SKM-1 (cell line): ENCODE results near the gene EVA1B.
A peak's percentile ranks its signal among the peaks of the same experiment; 100 is the strongest.

Source experiments
- DNase-seq: peaks from one replicate; lab custom pipeline; 2025; ENCODE audit not compliant: unreplicated experiment; lab: John Stamatoyannopoulos, UW

The EVA1B gene

DNA sequence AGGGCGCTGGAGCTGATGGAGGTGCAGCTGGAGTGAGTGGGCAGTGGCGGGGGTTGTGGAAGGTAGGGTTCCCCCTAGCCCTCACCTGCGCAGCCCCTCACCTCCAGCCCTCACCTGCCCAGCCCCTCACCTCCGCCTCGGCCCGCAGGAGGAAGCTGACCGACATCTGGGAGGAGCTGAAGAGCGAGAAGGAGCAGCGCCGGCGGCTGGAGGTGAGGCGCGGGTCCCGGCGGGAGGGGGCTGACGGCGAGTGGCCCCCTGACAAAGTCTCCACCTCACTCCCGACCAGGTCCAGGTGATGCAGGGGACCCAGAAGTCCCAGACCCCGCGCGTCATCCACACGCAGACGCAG, 2.7 kb downstream of the EVA1B start:
- DNase-seq, result no peak

DNA sequence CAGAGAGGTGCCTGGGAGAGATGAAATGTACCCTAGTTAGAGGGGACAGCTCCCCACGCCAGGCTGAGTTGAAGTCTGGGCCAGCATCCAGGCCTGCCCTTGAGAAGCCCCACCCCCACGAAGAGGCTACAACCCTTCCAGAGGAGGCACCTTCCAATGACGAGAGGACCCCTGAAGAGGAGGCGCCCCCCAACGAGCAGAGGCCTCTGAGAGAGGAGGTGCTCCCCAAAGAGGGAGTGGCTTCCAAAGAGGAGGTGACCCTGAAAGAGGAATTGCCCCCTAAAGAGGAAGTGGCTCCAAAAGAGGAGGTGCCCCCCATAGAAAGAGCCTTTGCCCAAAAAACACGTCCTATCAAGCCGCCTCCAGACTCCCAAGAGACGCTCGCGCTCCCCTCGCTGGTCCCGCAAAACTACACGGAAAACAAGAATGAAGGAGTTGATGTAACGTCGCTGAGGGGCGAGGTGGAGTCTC, 3.1 kb downstream of the EVA1B start:
- DNase-seq, result no peak

GRCh38 chr1:36309397-36309796, 14.0 kb downstream of the EVA1B start:
- DNase-seq, result no peak

DNA sequence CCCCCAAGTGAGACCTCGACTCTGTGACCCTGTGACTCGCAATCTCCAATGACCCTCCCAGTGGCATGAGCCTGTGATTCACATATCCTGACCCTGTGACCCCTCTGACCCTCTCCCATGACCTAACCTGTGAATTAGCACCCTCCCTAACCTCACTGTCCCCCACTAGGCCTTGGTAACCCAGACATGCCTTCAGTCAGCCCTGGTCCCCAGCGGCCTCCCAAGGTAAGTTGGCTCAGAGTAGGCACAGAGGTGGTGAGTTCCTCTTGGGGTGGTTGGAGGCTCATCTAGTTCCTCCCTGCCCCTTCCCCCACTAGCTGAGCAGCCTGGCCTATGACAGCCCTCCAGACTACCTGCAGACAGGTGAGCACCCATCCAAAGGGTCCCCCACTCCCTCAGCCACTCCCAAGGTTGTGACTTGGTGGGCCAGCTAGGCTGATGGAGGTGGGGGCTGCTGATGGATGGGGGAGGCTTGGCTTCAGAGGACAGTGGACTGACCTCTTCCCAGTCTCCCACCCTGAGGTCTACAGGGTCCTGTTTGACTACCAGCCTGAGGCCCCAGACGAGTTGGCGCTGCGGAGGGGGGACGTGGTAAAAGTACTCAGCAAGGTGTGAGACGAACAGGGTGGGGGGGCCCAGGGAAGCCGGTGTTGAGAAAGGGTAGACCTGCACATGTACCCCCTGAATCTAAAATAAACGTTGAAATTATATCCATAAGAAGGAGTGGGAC, 15.7 kb downstream of the EVA1B start:
- DNase-seq, result no peak

GRCh38 chr1:36306902-36307456, 16.5 kb downstream of the EVA1B start:
- no peak for DNase-seq

- DNase-seq, result no peak
Observed at GRCh38 chr1:36306210-36306901, 17.1 kb downstream of the EVA1B start, which contains the start of gene SH3D21. TSS of gene SH3D21 (plus strand) at chr1:36306368. CDS start at chr1:36306421, 53 bp downstream.

- no peak for DNase-seq
Observed at GRCh38 chr1:36305915-36306209, 17.6 kb downstream of the EVA1B start.

DNA sequence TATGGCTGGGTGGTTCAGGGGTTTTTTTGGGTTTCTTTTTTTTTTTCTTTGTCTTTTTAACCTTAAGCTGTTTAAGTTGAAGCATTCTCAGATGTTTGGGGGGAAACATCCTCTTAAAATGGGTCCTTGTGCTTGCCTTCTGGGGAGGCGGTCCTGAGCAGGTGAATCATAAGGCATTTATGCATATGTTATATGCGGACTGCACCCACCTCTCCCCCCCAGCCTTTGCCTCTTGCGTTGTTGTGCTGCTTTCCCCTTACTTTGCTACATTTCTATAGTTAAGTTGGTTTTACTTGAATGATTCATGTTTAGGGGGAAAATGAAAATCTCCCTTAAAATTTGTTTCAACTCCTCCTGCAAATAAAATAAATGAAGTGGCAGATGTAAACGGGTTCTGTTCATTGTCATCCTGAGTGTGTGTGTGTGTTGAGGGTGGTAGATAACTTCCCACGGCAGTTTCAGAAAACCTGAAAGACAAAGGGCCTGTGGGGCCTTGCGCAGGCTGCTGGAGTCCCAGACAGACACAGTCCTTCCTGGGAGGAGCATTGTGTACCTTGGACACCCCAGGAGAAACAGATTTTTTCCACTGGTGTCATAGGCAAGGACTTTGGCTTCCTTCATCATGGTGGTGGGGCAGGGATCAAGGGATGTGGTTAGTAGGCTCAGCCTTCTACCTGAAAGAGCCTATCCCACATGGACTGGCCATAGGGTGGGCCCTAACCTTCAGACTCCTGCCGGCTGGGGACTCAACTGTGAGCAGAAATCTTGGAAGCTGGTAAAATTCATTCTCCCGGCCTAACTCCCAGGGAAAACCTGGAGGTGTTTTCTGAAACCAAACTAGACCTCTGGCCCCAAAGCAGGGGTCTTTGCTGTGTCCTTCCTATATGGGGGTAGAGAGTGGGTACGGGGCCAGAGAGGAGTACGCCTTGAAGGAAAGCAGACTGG, 18.2 kb downstream of the EVA1B start:
- DNase-seq, result no peak

GRCh38 chr1:36304521-36304920, 18.9 kb downstream of the EVA1B start:
- no peak for DNase-seq

- no peak for DNase-seq
Observed at GRCh38 chr1:36303650-36304360, 19.6 kb downstream of the EVA1B start.

DNA sequence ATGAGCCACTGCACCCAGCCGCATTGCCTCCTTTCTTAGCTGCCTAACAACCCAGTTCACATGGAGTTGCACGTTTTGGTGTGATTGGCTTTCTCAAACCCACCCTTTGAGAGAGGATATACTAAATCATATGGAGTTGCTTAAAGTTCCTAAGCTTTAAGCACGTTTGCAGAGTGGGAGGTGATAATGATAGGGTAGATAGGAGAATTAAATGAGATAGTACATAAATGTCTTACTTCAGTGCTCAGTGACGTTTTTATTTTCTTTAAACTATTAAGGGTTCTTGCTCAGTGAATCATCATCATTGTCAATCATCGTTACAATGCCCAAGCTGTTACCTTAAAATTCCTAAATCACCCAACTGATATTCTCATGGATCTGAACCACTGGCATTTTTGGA, 20.2 kb downstream of the EVA1B start:
- no peak for DNase-seq

GRCh38 chr1:36301220-36301619, 22.2 kb downstream of the EVA1B start:
- DNase-seq, result no peak

DNA sequence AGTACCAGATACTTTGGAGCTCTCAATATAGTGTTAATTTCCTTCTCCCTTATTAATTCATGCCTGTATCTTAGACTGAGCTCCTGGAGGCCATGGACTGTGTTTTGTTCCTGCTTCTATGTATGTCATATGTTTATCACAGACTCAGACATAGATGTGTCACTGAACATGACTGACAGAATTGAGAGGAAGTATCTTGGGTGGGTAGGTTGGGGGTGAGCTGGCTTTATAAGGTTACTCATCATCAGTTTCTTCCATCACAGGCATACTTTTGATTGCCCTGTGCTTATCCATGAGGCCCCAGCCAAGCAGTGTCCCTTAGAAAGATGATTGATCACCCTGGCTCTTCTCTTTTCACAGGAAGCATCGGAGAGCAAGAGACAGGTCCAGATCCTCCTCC, 22.9 kb downstream of the EVA1B start:
- no peak for DNase-seq

DNA sequence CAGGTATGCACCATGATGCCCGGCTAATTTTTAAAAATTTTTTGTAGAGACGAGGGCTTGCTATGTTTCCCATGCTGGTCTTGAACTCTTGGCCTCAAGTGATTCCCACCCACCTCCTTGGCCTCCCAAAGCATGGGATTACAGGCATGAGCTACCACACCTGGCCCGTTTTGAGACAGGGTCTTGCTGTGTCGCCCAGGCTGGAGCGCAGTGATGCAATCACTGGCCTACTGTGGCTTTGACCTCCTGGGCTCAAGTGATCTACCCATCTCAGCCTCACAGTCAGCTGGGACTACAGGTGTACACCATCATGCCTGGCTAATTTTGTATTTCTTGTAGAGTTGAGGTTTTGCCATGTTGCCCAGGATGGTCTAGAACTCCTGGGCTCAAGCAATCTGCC, 24.8 kb downstream of the EVA1B start:
- no peak for DNase-seq

- DNase-seq, result no peak
Observed at GRCh38 chr1:36297062-36297461, 26.4 kb downstream of the EVA1B start.

DNA sequence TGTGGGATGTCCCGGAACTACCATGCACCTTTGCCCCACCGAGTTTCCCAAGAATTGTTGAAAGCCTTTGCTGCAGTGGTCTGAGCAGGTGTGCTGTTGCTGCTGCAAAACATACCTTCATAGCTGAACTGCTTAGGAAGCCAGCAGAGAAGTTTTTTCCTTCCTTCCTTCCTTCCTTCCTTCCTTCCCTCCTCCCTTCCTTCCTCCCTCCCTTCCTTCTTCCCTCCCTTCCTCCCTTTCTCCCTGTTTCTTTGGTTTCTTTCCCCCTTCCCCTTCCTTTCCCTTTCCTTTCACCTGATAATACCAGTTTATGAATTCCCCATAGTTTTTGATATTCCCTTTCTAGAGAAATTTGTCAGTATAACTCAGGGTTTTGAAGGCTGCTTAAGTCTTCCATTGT, 28.1 kb downstream of the EVA1B start:
- no peak for DNase-seq

- DNase-seq, result no peak
Observed at GRCh38 chr1:36287595-36287994, 35.9 kb downstream of the EVA1B start.

DNA sequence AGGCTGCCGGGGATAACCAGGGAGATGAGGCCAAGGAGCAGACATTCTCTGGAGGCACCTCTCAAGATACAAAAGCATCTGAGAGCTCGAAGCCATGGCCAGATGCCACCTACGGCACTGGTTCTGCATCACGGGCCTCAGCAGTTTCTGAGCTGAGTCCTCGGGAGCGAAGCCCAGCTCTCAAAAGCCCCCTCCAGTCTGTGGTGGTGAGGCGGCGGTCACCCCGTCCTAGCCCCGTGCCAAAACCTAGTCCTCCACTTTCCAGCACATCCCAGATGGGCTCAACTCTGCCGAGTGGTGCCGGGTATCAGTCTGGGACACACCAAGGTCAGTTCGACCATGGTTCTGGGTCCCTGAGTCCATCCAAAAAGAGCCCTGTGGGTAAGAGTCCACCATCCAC, 36.6 kb downstream of the EVA1B start:
- DNase-seq, result no peak

- DNase-seq, result peak; percentile 38
Observed at GRCh38 chr1:36285443-36286101, 37.9 kb downstream of the EVA1B start.

DNA sequence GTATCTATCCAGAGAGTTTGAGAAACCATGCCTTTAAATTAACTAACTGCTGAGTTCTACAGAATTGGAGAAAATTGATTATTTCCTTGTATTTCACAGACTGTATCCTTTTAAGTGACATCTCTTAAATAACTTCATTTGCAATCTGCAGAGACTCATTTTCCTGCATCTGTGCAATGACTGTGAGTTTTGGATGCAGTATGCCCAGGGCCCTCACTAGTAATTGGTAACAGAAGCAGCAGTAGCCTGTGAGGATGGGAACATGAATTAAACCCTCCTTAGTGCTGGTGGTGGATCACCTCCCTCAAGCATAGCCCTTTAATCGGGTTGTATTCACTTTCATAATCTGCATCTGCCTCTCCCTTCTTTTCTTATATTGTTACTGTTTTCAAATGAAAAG, 38.9 kb downstream of the EVA1B start:
- DNase-seq, result no peak
